Measurements from ENCODE around the gene UTP4.
"Not testable (repeated sequence)": the region's sequence is repeated elsewhere in the genome, so short reads cannot be mapped to it uniquely, and the experiment has no call there.

The UTP4 gene

GRCh38 chr16:69110406-69110805, 22.0 kb upstream of the UTP4 start:
- no peak for DNase-seq (ENCODE audit: low spot score)

DNA sequence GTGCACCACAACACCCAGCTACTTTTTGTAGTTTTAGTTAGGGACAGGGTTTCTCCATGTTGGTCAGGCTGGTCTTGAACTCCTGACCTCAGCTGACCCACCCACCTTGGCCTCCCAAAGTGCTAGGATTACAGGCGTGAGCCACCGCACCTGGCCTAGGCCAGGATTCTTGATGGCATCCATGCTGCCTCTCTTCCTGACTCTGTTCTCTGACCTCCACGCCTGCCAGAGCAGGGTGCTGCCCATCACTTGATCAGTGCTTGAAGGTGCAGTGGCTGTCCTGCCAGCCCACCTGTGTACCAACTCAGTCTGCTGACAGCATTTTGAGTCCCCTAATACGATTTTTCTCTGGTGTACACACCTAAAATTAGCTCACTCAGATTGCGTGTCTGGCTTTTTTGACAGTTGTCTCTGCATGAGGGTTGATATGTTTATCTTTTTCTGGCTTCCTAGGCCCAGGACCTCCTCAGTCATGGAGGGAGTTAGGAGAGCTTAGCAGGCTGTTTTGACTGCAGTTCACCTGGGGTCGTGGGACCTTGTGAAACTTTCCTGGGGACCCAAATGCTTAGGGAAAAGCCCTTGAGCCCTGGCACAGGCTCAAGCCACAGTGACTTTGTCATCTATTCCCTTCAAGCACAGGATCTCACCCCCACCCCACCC, 21.1 kb upstream of the UTP4 start:
- DNase-seq (ENCODE audit: low spot score), result no peak

DNA sequence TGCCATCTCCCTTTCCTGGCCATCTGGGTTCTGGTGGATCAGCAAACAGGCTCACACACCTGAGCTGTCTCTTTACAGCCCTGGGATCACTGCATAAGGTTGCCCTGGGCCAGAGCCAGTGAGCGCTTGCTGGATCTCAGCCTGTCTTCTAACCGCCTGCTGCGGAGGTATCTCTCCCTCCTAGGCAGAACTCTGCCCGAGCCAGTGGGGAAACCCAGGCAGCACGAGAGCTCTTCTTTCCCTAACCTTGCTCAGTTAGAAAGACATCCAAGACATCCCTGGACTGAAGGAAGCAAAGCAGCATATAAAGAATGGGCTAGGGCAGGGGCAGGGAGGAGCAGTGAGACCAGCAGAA, 20.6 kb upstream of the UTP4 start:
- DNase-seq (ENCODE audit: low spot score), result no peak

DNA sequence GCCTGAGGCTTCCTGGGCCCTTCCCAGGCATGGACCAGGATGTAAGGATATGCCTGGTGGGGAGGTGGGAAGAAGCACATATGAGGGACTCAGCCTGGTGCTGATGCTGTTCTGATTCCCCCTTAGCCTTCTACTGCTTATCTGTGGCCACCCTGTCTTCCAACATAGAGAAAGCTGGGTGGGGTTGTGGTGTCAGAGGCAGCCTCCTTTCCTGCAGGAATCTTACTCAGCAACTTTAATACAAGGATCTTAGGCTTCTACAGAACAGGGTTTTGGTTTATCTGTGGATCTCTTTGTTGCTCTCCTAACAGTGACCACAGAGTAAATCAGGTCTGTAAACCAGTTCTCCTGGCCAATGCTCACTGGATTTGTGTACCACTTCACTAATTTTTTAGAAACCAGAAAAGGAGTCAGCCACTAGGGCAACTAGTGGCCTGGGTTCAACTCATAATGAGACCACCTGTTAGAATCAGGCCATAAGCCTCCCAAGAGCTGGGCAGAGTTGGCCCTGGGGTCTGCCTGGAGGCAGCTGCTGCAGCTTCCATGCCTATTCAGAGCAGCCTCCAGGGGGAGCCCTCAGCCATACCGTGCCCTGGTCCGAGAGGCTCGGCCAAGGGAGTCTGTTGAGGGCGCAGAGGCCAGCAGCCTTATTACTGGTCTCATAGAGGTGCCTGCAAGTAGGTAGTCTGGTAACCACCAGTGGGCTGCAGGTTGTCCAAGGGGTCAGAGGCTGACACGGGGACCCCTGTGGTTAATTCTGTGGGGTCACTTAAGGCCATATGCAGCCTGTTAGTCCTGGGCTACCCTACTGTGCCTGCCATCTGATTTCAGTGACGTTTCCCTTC, 19.9 kb upstream of the UTP4 start:
- peak; percentile 72 for DNase-seq (ENCODE audit: low spot score)

- DNase-seq (ENCODE audit: low spot score), result no peak
Observed at GRCh38 chr16:69113216-69113615, 19.2 kb upstream of the UTP4 start.

DNA sequence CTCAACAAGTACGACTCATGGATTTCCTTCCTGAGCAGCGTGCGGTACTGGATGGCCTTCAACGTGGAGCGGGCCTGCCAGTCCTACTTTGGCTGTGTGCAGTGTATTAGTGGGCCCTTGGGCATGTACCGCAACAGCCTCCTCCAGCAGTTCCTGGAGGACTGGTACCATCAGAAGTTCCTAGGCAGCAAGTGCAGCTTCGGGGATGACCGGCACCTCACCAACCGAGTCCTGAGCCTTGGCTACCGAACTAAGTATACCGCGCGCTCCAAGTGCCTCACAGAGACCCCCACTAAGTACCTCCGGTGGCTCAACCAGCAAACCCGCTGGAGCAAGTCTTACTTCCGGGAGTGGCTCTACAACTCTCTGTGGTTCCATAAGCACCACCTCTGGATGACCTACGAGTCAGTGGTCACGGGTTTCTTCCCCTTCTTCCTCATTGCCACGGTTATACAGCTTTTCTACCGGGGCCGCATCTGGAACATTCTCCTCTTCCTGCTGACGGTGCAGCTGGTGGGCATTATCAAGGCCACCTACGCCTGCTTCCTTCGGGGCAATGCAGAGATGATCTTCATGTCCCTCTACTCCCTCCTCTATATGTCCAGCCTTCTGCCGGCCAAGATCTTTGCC, 18.0 kb upstream of the UTP4 start:
- DNase-seq (ENCODE audit: low spot score), result no peak

GRCh38 chr16:69114976-69115355, 17.5 kb upstream of the UTP4 start:
- DNase-seq (ENCODE audit: low spot score), result no peak

- DNase-seq (ENCODE audit: low spot score), result no peak
Observed at GRCh38 chr16:69115361-69115760, 17.1 kb upstream of the UTP4 start.

DNA sequence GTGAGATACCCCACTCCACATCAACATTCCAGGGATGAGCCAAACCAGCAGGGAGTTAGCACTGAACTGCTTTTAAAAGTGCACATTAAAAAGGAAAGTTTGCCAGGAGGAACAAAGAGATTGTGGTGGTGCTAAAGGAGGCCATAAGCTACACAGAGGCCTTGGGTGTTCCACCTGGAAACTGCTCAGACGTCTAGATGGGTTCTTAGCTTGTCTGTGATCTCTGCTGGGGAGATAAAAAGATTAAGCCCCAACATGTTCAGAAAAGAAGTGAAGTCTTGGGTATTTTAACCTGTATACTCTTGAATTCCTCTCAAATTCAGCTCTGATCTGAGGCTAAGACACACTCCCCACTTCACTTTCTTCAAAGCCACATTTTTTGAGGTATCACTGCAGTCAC, 16.6 kb upstream of the UTP4 start:
- no peak for DNase-seq (ENCODE audit: low spot score)

GRCh38 chr16:69116256-69116875, 16.1 kb upstream of the UTP4 start:
- DNase-seq (ENCODE audit: low spot score), result no peak

GRCh38 chr16:69116906-69117305, 15.5 kb upstream of the UTP4 start:
- no peak for DNase-seq (ENCODE audit: low spot score)

- DNase-seq (ENCODE audit: low spot score), result no peak
Observed at GRCh38 chr16:69118468-69118867, 14.0 kb upstream of the UTP4 start.

DNA sequence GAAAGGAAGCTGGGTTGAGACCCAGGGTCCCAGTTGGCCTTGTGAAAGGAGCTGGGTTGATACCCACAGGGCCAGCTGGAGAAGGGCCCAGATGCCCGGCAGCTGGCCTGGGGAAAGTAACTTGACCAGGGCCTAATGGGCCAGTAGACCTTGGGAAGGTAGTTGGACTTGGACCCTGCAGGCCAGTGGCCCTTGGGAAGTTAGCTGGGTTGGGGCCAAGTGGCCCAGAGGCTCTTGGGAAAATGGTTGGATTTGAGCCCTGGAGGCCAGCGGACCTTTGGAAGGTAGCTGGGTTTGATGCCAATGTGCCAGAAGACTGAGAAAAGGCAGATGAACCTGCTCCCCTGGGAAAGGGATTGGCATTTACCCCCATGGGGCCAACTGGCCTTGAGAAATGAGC, 13.5 kb upstream of the UTP4 start:
- DNase-seq (ENCODE audit: low spot score), result no peak

DNA sequence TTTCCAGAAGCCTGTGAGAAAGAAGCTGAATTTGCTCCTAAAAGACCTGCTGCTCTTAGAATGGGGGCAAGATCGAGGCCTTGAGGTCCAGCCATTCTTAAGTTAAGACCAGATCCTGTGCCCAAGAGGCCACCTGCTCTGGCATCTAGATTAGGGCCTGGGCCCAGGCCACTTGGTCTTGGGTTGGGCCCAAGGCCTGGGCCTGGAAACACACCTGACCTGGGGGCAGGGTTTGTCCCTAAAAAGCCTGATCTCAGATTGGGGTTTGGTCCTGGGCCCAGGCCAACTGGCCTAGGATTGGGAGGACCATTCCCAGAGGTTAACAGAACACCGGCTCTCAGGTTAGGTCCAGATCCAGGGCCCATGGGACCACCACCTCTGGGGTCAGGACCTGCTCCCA, 12.9 kb upstream of the UTP4 start:
- no peak for DNase-seq (ENCODE audit: low spot score)

DNA sequence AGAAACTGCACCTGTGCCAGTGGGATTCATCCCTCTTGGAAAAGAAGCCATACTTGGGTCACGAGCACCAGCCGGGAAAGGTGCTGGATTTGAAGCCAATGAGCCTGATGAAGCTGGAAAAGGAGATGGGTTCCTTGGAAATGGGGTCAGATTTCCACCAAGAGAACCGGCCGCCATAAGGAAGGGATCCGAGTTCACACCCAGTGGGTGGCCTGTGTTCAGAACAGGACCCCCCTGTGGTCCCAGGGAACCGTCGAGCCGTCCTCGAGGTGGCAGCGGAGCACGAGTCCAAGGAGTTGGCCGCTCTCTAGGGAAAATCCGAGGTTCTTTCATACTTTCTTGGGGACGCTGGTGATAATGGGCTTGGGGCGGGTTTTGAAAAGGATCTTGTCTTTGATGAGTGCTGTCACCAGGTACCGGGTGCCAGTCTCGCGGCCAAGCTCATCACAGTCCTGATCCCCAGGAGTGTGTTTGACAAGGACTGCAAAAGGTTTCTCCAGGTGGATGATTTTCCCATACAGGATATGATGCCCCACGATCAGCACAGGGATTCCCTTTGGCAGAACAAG, 12.3 kb upstream of the UTP4 start:
- DNase-seq (ENCODE audit: low spot score), result no peak

- DNase-seq (ENCODE audit: low spot score), result peak; percentile 91
Observed at GRCh38 chr16:69123910-69124309, 8.5 kb upstream of the UTP4 start.

DNA sequence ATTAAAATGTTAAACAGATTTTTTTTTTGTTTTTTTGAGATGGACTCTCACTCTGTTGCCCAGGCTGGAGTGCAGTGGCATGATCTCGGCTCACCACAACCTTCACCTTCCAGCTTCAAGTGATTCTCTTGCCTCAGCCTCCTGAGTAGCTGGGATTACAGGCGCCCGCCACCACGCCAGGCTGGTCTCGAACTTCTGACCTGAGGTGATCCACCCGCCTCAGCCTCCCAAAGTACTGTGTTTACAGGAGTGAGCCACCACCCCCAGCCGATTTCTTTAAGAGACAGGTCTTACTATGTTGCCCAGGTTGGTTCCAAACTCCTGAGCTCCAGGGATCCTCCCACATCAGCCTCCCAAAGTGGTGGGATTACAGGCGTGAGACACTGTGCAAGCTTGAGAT, 8.0 kb upstream of the UTP4 start:
- DNase-seq (ENCODE audit: low spot score), result not testable (repeated sequence)

GRCh38 chr16:69124961-69125360, 7.5 kb upstream of the UTP4 start:
- not testable (repeated sequence) for DNase-seq (ENCODE audit: low spot score)

DNA sequence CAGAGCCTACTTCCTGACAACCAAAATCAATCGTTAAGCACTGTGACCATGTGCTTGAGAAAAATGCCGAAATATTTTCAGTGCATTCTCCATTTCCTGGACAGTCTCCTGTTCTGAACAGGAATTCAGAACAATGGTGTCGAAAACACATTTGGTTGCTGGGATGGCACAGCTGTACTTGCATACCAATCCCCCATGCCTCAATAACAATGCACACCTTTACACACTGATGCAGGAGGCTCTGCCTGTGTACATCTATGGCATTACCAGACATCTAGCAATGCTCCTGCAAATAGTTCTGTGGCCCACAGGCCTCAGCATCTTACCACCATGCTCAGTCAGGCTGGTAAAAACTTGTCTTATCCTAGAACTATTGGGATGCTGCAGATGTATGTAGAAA, 6.2 kb upstream of the UTP4 start:
- DNase-seq (ENCODE audit: low spot score), result no peak

DNA sequence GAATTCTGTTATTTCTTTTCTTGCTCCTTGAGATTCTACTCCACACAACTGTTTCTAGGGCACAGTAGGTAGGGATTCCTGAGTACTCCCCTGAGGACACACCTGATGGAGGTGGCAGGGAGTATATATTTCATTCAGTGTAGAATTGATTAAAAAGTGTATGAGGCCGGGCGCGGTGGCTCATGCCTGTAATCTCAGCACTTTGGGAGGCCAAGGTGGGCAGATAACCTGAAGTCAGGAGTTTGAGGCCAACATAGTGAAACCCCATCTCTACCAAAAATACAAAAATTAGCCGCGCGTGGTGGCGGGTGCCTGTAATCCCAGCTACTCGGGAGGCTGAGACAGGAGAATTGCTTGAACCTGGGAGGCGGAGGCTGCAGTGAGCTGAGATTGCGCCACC, 5.6 kb upstream of the UTP4 start:
- DNase-seq (ENCODE audit: low spot score), result not testable (repeated sequence)

- DNase-seq (ENCODE audit: low spot score), result no peak
Observed at GRCh38 chr16:69127966-69128510, 4.4 kb upstream of the UTP4 start.

- DNase-seq (ENCODE audit: low spot score), result no peak
Observed at GRCh38 chr16:69130461-69130860, 2.0 kb upstream of the UTP4 start.

All from NAMALWA (cell line).